ENCODE data around the gene NFATC1. TPM values are rescaled to one million over a fixed set of nuclear protein-coding genes. Genes with fewer than 3 reads are reported as not detected.

NFATC1 gene
- total and polyA plus RNA-seq, 3 experiments from 2014 or later = 36.7 to 46.7 (median 45.9) TPM

GRCh38 chr18:79404567-79404910, 8.8 kb downstream of the NFATC1 start:
- Histone ChIP-seq H3K36me3 (ENCODE audit: insufficient read depth, low read length) (no peaks in the 10 kb centered on the region), H3K27ac (ENCODE audit: low read depth, low read length) (no peak overlapping the region), H3K9me3 (ENCODE audit: low read length) (no peaks in the 10 kb centered on the region), H3K4me1 (ENCODE audit: insufficient read depth, low read length) (peaks cover 61% of the 10 kb centered on the region), H3K4me3 (ENCODE audit: low read length) (peak overlapping the region; percentile 59), H3K27me3 (ENCODE audit: insufficient read depth, low read length, poor library complexity, severe bottlenecking) (no peaks in the 10 kb centered on the region)
- H3K4me1 Mint-ChIP-seq = peaks cover 47 to 61% (median 59%) of the 10 kb centered on the region in 3 donors
- H3K4me3 Mint-ChIP-seq = peak overlapping the region; percentile 54 to 84 (median 72)
- H3K36me3 Mint-ChIP-seq = peaks cover 4 to 33% (median 5%) of the 10 kb centered on the region in 3 donors
- H3K27ac Mint-ChIP-seq = peak overlapping the region; percentile 68 to 99 (median 94)
- peaks cover 0 to 2% of the 10 kb centered on the region in 2 donors for H3K27me3 Mint-ChIP-seq
- H3K9me3 Mint-ChIP-seq = no peaks in the 10 kb centered on the region
- ChIA-PET CTCF (interaction anchor here (1.0 to 4.2 kb wide), 3 partner anchors 8 to 119 kb away, joined by 7 to 20 read pairs (median 14); partner anchors contain the start of gene NFATC1), POLR2A (interaction anchor here (1.5 kb wide), 1 partner anchor 118 kb away, joined by 6 read pairs; no protein-coding TSS in a partner anchor)
- no peak for DNase-seq

- H3K36me3 Mint-ChIP-seq = peaks cover 4 to 33% (median 5%) of the 10 kb centered on the region in 3 donors
- POLR2A ChIA-PET = interaction anchor here (0.6 to 1.5 kb wide), 5 partner anchors 8 to 274 kb away, joined by 3 to 6 read pairs (median 5); no protein-coding TSS in a partner anchor
- H3K4me3 Mint-ChIP-seq = peak overlapping the region; percentile 59 to 89 (median 79)
- Histone ChIP-seq H3K4me3 (ENCODE audit: low read length) (peak overlapping the region; percentile 59), H3K27me3 (ENCODE audit: insufficient read depth, low read length, poor library complexity, severe bottlenecking) (no peaks in the 10 kb centered on the region), H3K36me3 (ENCODE audit: insufficient read depth, low read length) (no peaks in the 10 kb centered on the region), H3K9me3 (ENCODE audit: low read length) (no peaks in the 10 kb centered on the region), H3K27ac (ENCODE audit: low read depth, low read length) (peak overlapping the region; percentile 83), H3K4me1 (ENCODE audit: insufficient read depth, low read length) (peaks cover 61% of the 10 kb centered on the region)
- peaks cover 0 to 2% of the 10 kb centered on the region in 2 donors for H3K27me3 Mint-ChIP-seq
- peak in 2 of 5 donors; percentile 21 to 54 for DNase-seq
- H3K27ac Mint-ChIP-seq = peak overlapping the region; percentile 88 to 99 (median 96)
- no peaks in the 10 kb centered on the region for H3K9me3 Mint-ChIP-seq
- peaks cover 47 to 61% (median 59%) of the 10 kb centered on the region in 3 donors for H3K4me1 Mint-ChIP-seq
- CTCF ChIA-PET = interaction anchor here (0.8 to 4.2 kb wide), 5 partner anchors 9 to 123 kb away, joined by 5 to 20 read pairs (median 7); partner anchors contain the start of gene NFATC1
Observed at GRCh38 chr18:79405019-79405780, 9.5 kb downstream of the NFATC1 start.

- POLR2A ChIA-PET = interaction anchor here (0.6 to 1.5 kb wide), 6 partner anchors 9 to 273 kb away, joined by 3 to 6 read pairs (median 4); no protein-coding TSS in a partner anchor
- peaks cover 46 to 58% (median 57%) of the 10 kb centered on the region in 3 donors for H3K4me1 Mint-ChIP-seq
- peaks cover 60% of the 10 kb centered on the region for H3K4me1 ChIP-seq (ENCODE audit: insufficient read depth, low read length)
Observed at GRCh38 chr18:79405781-79406575, 10.2 kb downstream of the NFATC1 start.

GRCh38 chr18:79406708-79407107, 11.0 kb downstream of the NFATC1 start:
- H3K9me3 Mint-ChIP-seq = no peaks in the 10 kb centered on the region
- H3K4me3 Mint-ChIP-seq = peak overlapping the region in 3 of 7 donors; percentile 59 to 84 (median 82)
- H3K27ac Mint-ChIP-seq = peak overlapping the region; percentile 88 to 99 (median 96)
- peaks cover 53% of the 10 kb centered on the region for H3K4me1 ChIP-seq (ENCODE audit: insufficient read depth, low read length)
- H3K27me3 Mint-ChIP-seq = no peaks in the 10 kb centered on the region
- ChIA-PET CTCF (interaction anchor here (1.4 to 4.2 kb wide), 4 partner anchors 27 to 121 kb away, joined by 6 to 20 read pairs (median 10); no protein-coding TSS in a partner anchor), POLR2A (interaction anchor here (1.0 kb wide), 1 partner anchor 100 kb away, joined by 3 read pairs; no protein-coding TSS in a partner anchor)
- H3K36me3 ChIP-seq (ENCODE audit: insufficient read depth, low read length) = no peaks in the 10 kb centered on the region
- H3K4me3 ChIP-seq (ENCODE audit: low read length) = peak overlapping the region; percentile 59
- peak in 1 of 5 donors; percentile 47 for DNase-seq
- H3K4me1 Mint-ChIP-seq = peaks cover 40 to 52% (median 51%) of the 10 kb centered on the region in 3 donors
- no peak overlapping the region for H3K27ac ChIP-seq (ENCODE audit: low read depth, low read length)
- peaks cover 4 to 31% (median 5%) of the 10 kb centered on the region in 3 donors for H3K36me3 Mint-ChIP-seq
- no peaks in the 10 kb centered on the region for H3K27me3 ChIP-seq (ENCODE audit: insufficient read depth, low read length, poor library complexity, severe bottlenecking)
- no peaks in the 10 kb centered on the region for H3K9me3 ChIP-seq (ENCODE audit: low read length)

More at GRCh38 chr18:79405781-79406575, 10.2 kb downstream of the NFATC1 start:
- H3K36me3 Mint-ChIP-seq = peaks cover 4 to 31% (median 5%) of the 10 kb centered on the region in 3 donors
- Histone ChIP-seq H3K27me3 (ENCODE audit: insufficient read depth, low read length, poor library complexity, severe bottlenecking) (no peaks in the 10 kb centered on the region), H3K9me3 (ENCODE audit: low read length) (no peaks in the 10 kb centered on the region), H3K36me3 (ENCODE audit: insufficient read depth, low read length) (no peaks in the 10 kb centered on the region), H3K4me3 (ENCODE audit: low read length) (peak overlapping the region; percentile 59), H3K27ac (ENCODE audit: low read depth, low read length) (peak overlapping the region; percentile 83)
- H3K27me3 Mint-ChIP-seq = no peaks in the 10 kb centered on the region
- H3K9me3 Mint-ChIP-seq = no peaks in the 10 kb centered on the region
- peak; percentile 81 to 94 (median 90) for DNase-seq
- peak overlapping the region; percentile 59 to 89 (median 79) for H3K4me3 Mint-ChIP-seq
- CTCF ChIA-PET = interaction anchor here (0.8 to 4.2 kb wide), 5 partner anchors 10 to 122 kb away, joined by 5 to 20 read pairs (median 7); partner anchors contain the start of gene NFATC1
- peak overlapping the region; percentile 88 to 99 (median 96) for H3K27ac Mint-ChIP-seq

GRCh38 chr18:79409313-79409712, 13.6 kb downstream of the NFATC1 start:
- Mint-ChIP-seq H3K27me3 (no peaks in the 10 kb centered on the region), H3K9me3 (no peaks in the 10 kb centered on the region), H3K4me1 (peaks cover 31 to 45% (median 40%) of the 10 kb centered on the region in 3 donors), H3K36me3 (peaks cover 4 to 45% (median 14%) of the 10 kb centered on the region in 3 donors), H3K4me3 (no peak overlapping the region), H3K27ac (no peak overlapping the region)
- ChIA-PET CTCF (no interaction called here), POLR2A (no interaction called here)
- peaks cover 28% of the 10 kb centered on the region for H3K4me1 ChIP-seq (ENCODE audit: insufficient read depth, low read length)
- H3K4me3 ChIP-seq (ENCODE audit: low read length) = no peak overlapping the region
- H3K27me3 ChIP-seq (ENCODE audit: insufficient read depth, low read length, poor library complexity, severe bottlenecking) = no peaks in the 10 kb centered on the region
- H3K27ac ChIP-seq (ENCODE audit: low read depth, low read length) = no peak overlapping the region
- DNase-seq = no peak
- H3K9me3 ChIP-seq (ENCODE audit: low read length) = no peaks in the 10 kb centered on the region
- no peaks in the 10 kb centered on the region for H3K36me3 ChIP-seq (ENCODE audit: insufficient read depth, low read length)

- ChIA-PET POLR2A (no interaction called here), CTCF (no interaction called here)
- Mint-ChIP-seq H3K9me3 (no peaks in the 10 kb centered on the region), H3K36me3 (peaks cover 4 to 48% (median 16%) of the 10 kb centered on the region in 3 donors), H3K27me3 (no peaks in the 10 kb centered on the region), H3K4me1 (peaks cover 24 to 39% (median 37%) of the 10 kb centered on the region in 3 donors), H3K4me3 (no peak overlapping the region), H3K27ac (peak overlapping the region in 1 of 8 donors; percentile 83)
- DNase-seq = peak in 1 of 5 donors; percentile 34
- Histone ChIP-seq H3K27ac (ENCODE audit: low read depth, low read length) (no peak overlapping the region), H3K36me3 (ENCODE audit: insufficient read depth, low read length) (peaks cover 4% of the 10 kb centered on the region), H3K9me3 (ENCODE audit: low read length) (no peaks in the 10 kb centered on the region), H3K4me1 (ENCODE audit: insufficient read depth, low read length) (peaks cover 19% of the 10 kb centered on the region), H3K27me3 (ENCODE audit: insufficient read depth, low read length, poor library complexity, severe bottlenecking) (no peaks in the 10 kb centered on the region), H3K4me3 (ENCODE audit: low read length) (no peak overlapping the region)
Observed at GRCh38 chr18:79410171-79410641, 14.5 kb downstream of the NFATC1 start.

GRCh38 chr18:79410731-79411613, 15.2 kb downstream of the NFATC1 start:
- Mint-ChIP-seq H3K27ac (no peak overlapping the region), H3K36me3 (peaks cover 3 to 49% (median 15%) of the 10 kb centered on the region in 3 donors), H3K9me3 (no peaks in the 10 kb centered on the region), H3K4me1 (peaks cover 19 to 35% (median 34%) of the 10 kb centered on the region in 3 donors), H3K27me3 (no peaks in the 10 kb centered on the region), H3K4me3 (no peak overlapping the region)
- Histone ChIP-seq H3K36me3 (ENCODE audit: insufficient read depth, low read length) (peaks cover 4% of the 10 kb centered on the region), H3K27me3 (ENCODE audit: insufficient read depth, low read length, poor library complexity, severe bottlenecking) (no peaks in the 10 kb centered on the region), H3K4me3 (ENCODE audit: low read length) (no peak overlapping the region), H3K9me3 (ENCODE audit: low read length) (no peaks in the 10 kb centered on the region), H3K4me1 (ENCODE audit: insufficient read depth, low read length) (peaks cover 12% of the 10 kb centered on the region), H3K27ac (ENCODE audit: low read depth, low read length) (no peak overlapping the region)
- ChIA-PET POLR2A (no interaction called here), CTCF (no interaction called here)
- peak in 1 of 5 donors; percentile 47 for DNase-seq

Measured in CD8-positive, alpha-beta memory T cell (primary cell).